Esophagus squamous epithelium (tissue), 4 donors: ENCODE results near the gene UTRN.

Source experiments
- POLR2A ChIP-seq, 4 donors: fragments of 450-650 bp; IDR thresholded peaks; one replicate each; pipeline ENCODE4 v1.6.1; 2017; ENCODE audit warnings: antibody characterized with exemption in 4 of 4, mild to moderate bottlenecking in 4 of 4, moderate library complexity in 3 of 4
- TF ChIP-seq, protein P1 (sequence below), 6 experiments: fragments of 450-650 bp in 4 of 6; fragments of 200-600 bp in 2 of 6; sonication (generic) in 2 of 6; IDR thresholded peaks; one replicate each; pipeline ENCODE4 v1.5.1; 2016 to 2019; ENCODE audit warnings: antibody characterized with exemption in 6 of 6, mild to moderate bottlenecking in 4 of 6, moderate library complexity in 4 of 6

DNA sequence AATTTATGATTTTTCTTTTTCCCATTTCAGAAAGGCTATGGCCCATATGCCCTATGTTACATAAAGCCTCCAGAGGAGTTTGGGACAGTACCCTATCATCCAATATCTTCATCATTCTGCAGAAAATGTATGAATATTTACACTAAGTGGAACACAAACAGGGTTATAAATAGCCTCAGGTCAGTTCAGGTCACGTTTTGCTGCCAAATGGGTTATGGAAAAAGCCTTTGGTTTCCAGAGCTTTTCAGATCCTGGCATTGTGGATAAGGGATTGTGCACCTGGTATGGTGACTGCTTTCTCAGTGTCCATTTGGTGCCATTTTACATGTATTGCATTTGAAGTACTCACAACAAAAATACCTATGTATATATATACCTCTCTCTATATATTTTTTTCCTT is 29.4 kb downstream of the UTRN start:
- TF ChIP-seq, protein P1, sequence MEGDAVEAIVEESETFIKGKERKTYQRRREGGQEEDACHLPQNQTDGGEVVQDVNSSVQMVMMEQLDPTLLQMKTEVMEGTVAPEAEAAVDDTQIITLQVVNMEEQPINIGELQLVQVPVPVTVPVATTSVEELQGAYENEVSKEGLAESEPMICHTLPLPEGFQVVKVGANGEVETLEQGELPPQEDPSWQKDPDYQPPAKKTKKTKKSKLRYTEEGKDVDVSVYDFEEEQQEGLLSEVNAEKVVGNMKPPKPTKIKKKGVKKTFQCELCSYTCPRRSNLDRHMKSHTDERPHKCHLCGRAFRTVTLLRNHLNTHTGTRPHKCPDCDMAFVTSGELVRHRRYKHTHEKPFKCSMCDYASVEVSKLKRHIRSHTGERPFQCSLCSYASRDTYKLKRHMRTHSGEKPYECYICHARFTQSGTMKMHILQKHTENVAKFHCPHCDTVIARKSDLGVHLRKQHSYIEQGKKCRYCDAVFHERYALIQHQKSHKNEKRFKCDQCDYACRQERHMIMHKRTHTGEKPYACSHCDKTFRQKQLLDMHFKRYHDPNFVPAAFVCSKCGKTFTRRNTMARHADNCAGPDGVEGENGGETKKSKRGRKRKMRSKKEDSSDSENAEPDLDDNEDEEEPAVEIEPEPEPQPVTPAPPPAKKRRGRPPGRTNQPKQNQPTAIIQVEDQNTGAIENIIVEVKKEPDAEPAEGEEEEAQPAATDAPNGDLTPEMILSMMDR (IDR thresholded peaks at IDR 0.05), result no peak
- TF ChIP-seq POLR2A (IDR thresholded peaks at IDR 0.05), result no peak
